Spleen (tissue), 7 donors: Measurements from ENCODE around the gene SASH3.

Source experiments
- POLR2A ChIP-seq, 3 donors: fragments of 450-650 bp; IDR thresholded peaks; one replicate each; pipeline ENCODE4 v1.5.1; 2017; ENCODE audit warnings: antibody characterized with exemption in 3 of 3, mild to moderate bottlenecking in 1 of 3
- TF ChIP-seq, protein P1 (sequence below), 11 experiments: fragments of 200-600 bp in 7 of 11; fragments of 450-650 bp in 4 of 11; sonication (generic) in 4 of 11; IDR thresholded peaks in 8 of 11; conservative IDR thresholded peaks in 3 of 11; 1 replicate in 7 of 11; 2 replicates in 4 of 11; pipeline versions ENCODE4 v1.4.0 to v1.8.0; 2016 to 2021; ENCODE audit warnings: antibody characterized with exemption in 11 of 11, inconsistent platforms in 4 of 11, mild to moderate bottlenecking in 1 of 11
- donor health status: DM: no; HTN: no; CAD: no; lungs with moderate emphysema.
- donor health status: DM: no; HTN: no; CAD: no.
- donor health status: DM: no; HTN: no; CAD: no.

GRCh38 chrX:129792586-129793291, 13.0 kb downstream of the SASH3 start:
- TF ChIP-seq, protein P1, sequence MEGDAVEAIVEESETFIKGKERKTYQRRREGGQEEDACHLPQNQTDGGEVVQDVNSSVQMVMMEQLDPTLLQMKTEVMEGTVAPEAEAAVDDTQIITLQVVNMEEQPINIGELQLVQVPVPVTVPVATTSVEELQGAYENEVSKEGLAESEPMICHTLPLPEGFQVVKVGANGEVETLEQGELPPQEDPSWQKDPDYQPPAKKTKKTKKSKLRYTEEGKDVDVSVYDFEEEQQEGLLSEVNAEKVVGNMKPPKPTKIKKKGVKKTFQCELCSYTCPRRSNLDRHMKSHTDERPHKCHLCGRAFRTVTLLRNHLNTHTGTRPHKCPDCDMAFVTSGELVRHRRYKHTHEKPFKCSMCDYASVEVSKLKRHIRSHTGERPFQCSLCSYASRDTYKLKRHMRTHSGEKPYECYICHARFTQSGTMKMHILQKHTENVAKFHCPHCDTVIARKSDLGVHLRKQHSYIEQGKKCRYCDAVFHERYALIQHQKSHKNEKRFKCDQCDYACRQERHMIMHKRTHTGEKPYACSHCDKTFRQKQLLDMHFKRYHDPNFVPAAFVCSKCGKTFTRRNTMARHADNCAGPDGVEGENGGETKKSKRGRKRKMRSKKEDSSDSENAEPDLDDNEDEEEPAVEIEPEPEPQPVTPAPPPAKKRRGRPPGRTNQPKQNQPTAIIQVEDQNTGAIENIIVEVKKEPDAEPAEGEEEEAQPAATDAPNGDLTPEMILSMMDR (IDR thresholded peaks at IDR 0.05 in 8 of 11, conservative IDR thresholded peaks at IDR 0.05 in 3 of 11): no peak
- TF ChIP-seq POLR2A (IDR thresholded peaks at IDR 0.05): no peak
